ENCODE data around the gene DUSP10.
A peak's percentile ranks its signal among the peaks of the same experiment; 100 is the strongest.

Gene DUSP10

GRCh38 chr1:221761354-221762002, 19.6 kb upstream of the DUSP10 start:
- no peak for DNase-seq

- DNase-seq, result no peak
Measured at GRCh38 chr1:221760911-221761310, 19.0 kb upstream of the DUSP10 start.

GRCh38 chr1:221759436-221759835, 17.5 kb upstream of the DUSP10 start:
- DNase-seq, result no peak

- DNase-seq, result no peak
Measured at GRCh38 chr1:221758455-221758854, 16.6 kb upstream of the DUSP10 start.

- DNase-seq, result no peak
Measured at GRCh38 chr1:221756830-221757551, 15.1 kb upstream of the DUSP10 start.

- DNase-seq, result no peak
Measured at GRCh38 chr1:221753828-221754188, 11.9 kb upstream of the DUSP10 start.

- no peak for DNase-seq
Measured at GRCh38 chr1:221751226-221751887, 9.5 kb upstream of the DUSP10 start.

GRCh38 chr1:221748981-221749380, 7.1 kb upstream of the DUSP10 start:
- DNase-seq, result no peak

GRCh38 chr1:221747839-221748238, 6.0 kb upstream of the DUSP10 start:
- no peak for DNase-seq

GRCh38 chr1:221743416-221744208, 1.7 kb upstream of the DUSP10 start:
- no peak for DNase-seq

- peak; percentile 78 for DNase-seq
Measured at GRCh38 chr1:221742555-221743415, 896 bp upstream of the DUSP10 start.

- DNase-seq, result peak; percentile 17
Measured at GRCh38 chr1:221740993-221741702, 741 bp downstream of the DUSP10 start.

- DNase-seq, result peak; percentile 15
Measured at GRCh38 chr1:221740369-221740992, 1.4 kb downstream of the DUSP10 start.

GRCh38 chr1:221739677-221740025, 2.2 kb downstream of the DUSP10 start:
- no peak for DNase-seq

- no peak for DNase-seq
Measured at GRCh38 chr1:221739018-221739676, 2.7 kb downstream of the DUSP10 start.

GRCh38 chr1:221736714-221737113, 5.2 kb downstream of the DUSP10 start:
- no peak for DNase-seq

GRCh38 chr1:221735999-221736398, 5.9 kb downstream of the DUSP10 start:
- DNase-seq, result no peak

- no peak for DNase-seq
Measured at GRCh38 chr1:221734187-221734586, 7.7 kb downstream of the DUSP10 start.

- no peak for DNase-seq
Measured at GRCh38 chr1:221732052-221732451, 9.8 kb downstream of the DUSP10 start.

GRCh38 chr1:221729771-221730330, 12.0 kb downstream of the DUSP10 start:
- no peak for DNase-seq

All from NCI-H2029 (cell line).